Brain pericyte (primary cell): Measurements from ENCODE around the gene FEM1A.
"Not testable (repeated sequence)": the region's sequence is repeated elsewhere in the genome, so short reads cannot be mapped to it uniquely, and the experiment has no call there.

Source experiments
- DNase-seq: peaks from one replicate; pipeline ENCODE4 v3.0.0-alpha.2; 2012; ENCODE audit warnings: low read depth, low spot score

Gene FEM1A, protein sequence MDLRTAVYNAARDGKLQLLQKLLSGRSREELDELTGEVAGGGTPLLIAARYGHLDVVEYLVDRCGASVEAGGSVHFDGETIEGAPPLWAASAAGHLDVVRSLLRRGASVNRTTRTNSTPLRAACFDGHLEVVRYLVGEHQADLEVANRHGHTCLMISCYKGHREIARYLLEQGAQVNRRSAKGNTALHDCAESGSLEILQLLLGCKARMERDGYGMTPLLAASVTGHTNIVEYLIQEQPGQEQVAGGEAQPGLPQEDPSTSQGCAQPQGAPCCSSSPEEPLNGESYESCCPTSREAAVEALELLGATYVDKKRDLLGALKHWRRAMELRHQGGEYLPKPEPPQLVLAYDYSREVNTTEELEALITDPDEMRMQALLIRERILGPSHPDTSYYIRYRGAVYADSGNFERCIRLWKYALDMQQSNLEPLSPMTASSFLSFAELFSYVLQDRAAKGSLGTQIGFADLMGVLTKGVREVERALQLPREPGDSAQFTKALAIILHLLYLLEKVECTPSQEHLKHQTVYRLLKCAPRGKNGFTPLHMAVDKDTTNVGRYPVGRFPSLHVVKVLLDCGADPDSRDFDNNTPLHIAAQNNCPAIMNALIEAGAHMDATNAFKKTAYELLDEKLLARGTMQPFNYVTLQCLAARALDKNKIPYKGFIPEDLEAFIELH

DNA sequence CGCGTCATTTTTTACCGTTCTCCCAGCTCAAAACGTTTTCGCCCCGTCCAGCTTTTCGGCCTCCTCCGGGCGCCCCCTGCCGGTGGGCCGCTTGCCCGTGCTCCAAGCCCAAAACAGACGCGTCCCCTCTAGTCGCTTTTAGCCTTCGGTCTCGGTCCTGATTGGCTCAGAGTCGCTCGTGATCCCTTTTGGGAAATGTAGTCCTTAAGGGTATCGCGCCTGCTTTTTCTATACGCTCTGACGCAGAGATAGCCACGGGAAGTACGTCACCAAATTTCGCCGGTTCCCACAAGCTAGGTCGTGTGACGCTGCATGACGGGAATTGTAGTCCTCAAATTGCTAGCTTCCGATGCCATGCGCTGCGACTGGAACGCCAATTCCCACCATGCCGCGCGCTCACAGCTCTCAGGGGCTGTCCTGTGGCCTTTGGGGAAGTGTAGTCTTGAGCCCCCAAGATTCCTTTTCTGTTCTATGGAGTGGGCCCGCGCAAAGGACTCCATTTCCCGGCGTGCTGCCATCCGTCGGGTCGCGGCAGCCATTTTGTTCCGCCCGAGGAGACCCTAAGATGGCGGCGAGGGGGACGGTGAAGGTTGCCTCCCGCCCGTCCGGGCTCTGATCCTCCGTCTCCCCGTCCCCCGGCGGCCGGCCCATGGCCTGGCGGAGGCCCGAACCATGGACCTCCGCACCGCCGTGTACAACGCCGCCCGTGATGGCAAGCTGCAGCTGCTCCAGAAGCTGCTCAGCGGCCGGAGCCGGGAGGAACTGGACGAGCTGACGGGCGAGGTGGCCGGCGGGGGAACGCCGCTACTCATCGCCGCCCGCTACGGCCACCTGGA, at the start of gene FEM1A:
FEM1A (plus strand) TSS at position 552 of the 836 bp plus-strand sequence; CDS start at position 673, 121 bp downstream.
- DNase-seq, result peak; percentile 100

DNA sequence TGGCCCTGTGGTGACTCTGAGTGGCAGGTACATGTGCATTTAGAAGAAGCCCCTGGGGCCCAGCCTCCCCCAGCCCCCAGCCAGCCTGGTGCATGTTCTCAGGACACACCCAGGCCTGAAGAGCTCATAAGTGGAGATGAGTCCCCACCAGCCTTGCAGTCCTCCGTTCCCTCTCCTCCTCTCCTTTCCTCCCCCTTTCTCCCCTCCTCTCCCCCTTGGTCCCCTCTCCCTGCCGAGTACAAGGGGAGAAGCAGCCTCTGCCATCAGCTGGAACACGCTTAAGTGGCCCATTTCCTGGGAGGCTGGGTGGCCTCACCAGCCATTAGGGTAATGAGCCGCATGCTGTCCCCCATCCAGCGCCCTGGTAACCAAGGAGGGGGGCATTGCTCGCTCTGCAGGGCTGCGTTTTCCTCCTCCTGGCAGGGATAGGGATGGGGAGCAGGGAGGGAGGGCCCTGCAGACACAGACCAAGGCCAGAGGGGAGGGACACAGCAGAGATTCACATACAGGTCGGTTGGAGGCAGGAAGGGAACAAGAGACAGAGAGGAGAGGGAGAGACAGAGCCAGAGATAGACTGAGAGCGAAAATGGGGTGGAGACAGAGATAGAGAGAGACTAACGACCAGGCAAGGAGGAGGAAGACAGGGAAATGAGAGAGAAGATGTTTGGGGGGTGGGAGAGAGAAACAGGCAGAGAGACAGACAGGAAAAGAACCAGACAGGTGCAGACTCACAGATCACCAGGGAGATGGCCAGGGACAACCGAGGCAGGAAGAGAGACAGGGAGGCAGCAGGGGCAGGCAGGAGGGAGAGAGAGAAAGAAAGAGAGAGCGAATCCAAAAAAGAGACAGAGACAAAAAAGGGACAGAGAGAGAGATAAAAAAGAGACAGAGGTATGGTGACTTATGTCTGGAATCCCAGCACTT, 48.5 kb upstream of the FEM1A start:
- DNase-seq, result no peak

DNA sequence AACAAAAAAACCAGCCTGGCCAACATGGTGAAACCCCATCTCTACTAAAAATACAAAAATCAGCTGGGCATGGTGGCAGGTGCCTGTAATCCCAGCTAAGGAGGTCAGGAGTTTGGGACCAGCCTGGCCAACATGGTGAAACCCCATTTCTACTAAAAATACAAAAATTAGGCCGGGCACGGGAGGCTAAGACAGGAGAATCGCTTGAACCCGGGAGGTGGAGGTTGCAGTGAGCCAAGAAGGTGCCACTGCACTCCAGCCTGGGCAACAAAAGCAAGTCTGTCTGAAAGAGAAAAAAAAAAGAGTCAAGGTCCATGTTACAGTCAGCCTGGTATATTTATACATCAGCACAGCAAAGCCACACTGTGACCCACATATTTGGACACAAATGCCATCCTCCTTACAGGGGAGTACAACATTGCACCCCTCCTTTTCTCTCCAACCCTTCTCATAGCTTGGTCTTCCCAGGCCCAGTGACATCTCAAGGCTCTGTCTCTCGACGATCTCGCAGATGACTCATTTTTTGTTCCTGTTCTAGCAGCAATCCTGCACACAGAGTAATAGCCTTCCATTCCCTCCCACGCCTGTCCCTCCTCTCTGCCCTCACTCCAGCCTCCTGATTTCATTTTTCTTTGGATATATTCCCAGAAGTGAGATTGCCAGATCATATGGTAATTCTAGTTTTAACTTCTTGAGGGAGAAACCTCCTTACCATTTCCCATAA, 46.9 kb upstream of the FEM1A start:
- no peak for DNase-seq

DNA sequence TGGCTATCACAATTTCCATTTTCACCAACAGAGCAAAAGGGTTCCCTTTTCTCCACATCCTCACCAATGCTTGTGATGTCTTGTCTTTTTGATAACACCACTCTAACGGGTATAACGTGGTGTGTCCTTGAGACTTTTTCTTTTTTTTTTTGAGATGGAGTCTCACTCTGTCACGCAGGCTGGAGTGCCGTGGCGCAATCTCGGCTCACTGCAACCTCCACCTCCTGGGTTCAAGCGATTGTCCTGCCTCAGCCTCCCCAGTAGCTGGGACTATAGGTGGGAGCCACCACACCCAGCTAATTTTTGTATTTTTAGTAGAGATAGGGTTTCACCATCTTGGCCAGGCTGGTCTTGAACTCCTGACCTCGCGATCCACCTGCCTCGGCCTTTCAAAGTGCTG, 46.4 kb upstream of the FEM1A start:
- not testable (repeated sequence) for DNase-seq

DNA sequence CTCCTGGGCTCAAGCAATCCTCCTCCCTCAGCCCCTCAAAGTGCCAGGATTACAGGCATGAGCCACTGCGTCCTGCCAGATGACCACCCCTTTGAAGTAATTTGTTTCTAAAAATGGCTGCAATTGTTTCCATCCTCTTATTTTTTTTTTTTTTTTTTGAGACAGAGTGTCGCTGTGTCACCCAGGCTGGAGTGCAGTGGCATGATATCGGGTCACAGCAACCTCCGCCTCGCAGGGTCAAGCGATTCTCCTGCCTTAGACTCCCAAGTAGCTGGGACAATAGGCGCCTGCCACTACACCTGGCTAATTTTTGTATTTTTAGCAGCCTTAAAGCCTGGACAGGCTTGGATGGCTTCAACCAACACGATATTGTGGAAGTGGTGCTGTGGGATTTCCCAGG, 45.5 kb upstream of the FEM1A start:
- DNase-seq, result no peak

DNA sequence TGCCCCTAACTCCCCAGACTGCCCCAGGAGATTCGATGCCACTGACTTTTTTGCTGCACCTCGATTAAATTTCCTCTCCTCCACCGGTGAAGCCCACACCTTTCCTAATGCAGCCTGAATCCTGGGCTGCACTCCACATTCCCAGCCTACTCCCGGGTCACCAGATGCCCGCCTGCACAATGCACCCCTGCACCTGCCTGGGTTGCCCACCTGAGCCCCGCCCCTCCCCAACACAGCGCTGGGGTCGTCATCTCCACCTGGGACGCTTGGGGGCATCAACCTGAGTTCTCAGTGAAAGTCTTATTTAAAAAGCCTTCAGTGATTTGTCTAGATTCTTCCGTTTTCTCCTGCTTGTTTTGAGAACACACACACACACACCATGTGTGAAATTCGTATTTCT, 43.3 kb upstream of the FEM1A start:
- DNase-seq, result no peak

DNA sequence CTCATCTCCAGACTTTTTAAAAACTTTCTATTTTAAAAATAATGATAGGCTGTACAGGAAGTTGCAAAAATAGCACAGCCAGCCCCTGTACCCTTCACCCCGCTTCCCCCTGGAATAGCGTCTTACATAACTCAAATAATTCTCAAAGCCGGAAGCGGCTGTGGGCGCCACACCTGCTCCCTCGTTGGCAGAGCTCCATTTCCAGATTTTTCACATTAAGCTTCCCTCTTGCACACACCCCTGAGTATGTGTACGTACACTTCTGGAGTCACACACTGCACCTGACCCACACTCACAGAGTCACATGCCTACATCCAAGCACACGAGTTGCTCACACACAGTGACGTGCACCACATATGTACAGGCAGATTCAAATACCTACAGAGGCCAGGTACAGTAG, 42.9 kb upstream of the FEM1A start:
- DNase-seq, result no peak

DNA sequence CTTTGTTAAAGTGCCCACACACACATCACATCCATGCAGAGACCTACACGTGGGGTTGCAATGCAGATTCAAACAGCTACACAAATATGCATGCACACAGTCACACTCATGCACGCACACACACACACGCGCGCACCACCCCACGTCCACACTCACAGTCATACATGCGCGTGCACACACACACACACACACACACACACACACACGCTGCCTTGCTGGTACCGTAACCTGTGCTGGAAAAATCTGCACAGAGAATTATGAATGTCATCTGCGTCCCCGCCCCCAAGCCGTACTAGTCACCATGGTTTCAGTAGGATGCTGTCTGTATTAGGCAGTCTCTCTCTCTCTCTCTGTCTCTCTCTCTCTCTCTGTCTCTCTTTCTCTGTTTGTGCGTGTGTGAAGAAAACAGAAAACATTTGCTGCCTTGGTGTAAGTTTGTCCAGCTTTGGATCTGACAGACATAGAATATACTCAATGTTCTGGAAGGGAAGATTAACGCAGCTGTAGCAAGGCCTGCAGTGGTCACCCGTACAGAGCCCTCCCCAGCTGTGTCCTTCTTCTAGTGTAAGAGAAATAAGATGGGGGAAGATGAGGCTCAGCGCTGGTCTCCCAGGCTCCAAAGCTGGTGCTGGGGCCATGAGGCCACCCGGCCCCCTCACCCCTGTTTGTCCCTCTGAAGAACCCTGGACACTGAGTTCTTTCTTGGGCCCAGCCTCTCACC, 41.5 kb upstream of the FEM1A start:
- no peak for DNase-seq

DNA sequence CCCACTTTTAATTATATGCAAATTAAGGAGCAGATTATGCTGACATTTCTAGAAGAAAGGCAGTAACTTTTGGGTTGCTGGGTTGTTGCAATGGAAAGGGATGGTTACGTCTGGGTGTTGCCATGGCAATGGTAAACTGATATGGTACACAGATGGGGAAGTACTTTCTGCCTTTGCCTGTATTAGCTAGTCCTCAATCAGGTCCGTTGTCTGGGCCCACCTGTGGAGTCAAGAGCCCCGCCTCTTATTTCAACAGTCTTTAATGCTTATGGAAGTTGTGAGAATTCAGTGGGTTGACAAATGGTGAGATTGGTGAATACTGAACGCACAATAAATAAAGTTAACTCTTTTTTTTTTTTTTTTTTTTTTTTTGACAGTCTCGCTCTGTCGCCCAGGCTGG, 37.3 kb upstream of the FEM1A start:
- no peak for DNase-seq

DNA sequence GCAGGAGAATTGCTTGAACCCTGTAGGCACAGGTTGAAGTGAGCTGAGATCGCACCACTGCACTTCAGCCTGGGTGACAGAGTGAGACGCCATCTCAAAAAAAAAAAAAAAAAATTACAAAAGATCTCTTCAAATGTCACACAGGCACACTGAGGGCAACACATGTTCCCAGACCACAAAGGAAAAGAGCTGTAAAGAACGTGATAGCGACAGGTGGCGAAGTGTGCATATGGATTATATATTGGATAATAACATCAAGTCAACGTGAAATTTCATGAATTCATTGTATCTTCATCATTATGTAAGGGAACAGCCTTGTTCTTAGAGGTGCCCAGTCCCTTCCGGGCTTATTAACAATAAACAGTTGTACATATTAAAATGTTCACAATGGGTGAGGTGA, 36.1 kb upstream of the FEM1A start:
- no peak for DNase-seq

DNA sequence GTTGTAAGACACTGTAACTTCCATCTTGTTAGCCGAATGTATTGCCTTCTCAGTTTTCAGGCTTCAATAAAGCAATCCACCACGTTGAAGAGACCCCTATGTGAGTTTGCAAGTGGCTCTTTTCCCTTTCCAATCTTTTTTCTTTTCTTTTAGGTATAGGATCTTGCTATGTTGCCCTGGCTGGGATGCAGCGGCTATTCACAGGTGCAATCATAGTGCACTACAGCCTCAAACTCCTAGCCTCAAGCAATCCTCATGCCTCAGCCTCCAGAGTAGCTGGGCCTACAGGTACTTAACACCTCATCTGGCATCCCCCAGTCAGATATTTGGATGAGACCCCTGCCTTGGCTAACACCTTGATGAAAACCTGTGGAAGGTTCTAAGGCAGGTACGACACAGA, 33.5 kb upstream of the FEM1A start:
- no peak for DNase-seq

DNA sequence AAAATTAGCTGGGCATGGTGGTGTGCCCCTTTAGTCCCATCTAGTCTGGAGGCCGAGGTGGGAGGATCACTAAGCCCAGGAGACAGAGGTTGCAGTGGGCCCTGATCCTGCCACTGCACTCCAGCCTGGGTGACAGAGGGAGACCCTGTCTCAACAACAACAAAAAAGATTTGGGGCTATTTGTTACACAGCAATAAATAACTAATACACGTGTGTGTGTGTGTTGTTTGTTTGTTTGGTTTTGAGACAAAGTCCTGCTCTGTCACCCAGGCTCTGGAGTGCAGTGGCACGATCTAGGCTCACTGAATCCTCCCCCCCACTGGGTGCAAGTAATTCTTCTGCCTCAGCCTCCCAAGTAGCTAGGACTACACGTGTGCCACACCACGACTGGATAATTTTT, 32.9 kb upstream of the FEM1A start:
- DNase-seq, result no peak

DNA sequence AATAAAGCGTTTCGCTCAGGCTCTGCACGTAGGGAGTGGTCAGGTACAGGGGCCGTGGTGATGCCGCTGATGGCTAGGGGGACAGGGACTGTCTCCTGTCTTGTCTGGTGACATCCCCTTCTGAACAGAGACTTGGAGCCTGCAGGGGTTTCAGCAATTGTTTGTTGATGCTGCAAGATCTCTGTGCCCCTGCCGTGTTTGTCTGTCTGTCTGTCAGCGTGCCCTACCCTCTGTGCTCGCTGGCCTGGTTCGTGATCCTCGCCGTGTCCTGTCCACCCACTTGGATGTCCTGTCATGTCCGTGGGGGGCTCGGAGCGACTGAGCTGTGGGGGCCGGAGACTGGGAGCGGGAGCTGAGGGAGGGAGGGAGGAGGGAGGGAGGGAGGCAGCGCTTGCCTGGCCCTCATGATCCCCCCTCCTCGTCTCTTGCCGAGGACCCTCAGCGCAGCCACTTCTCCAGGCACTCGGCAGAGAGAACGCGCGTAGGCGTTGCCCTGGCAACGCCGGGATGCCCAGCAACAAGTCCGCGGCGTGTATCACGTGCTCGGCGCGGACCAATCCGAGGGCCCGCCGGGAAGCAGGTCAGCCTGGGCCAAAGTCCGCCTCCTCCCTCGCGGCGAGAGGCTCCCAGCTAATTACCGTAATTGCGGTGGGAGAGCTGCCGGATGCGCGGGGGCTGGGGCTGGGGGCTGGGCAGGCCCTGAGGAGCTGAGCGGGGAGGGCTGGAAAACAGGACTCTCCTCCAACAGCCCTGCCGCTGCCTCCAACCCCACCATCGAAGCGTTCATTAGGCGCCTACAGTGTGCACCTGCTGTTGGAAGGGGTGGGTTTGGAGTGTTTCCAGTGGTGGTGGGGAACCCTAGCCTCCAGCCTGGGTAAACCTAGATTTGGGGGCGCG, 31.9 kb upstream of the FEM1A start:
- DNase-seq, result peak; percentile 13

DNA sequence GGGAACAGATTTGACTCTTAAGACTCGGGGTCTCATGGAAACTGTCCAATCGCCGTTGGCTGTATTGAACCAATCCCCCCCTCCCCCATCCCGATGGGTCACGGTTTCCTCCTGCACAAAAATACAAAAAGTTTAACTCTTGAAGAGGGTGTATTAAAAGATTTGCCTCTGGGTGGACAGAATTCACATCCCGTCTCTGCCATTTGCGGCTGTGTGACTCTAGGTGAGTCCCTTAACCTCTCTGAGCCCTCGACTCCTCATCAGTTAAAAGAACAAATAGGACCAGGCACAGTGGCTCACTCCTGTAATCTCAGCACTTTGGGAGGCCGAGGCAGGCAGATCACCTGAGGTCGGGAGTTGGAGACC, 31.3 kb upstream of the FEM1A start:
- DNase-seq, result no peak

DNA sequence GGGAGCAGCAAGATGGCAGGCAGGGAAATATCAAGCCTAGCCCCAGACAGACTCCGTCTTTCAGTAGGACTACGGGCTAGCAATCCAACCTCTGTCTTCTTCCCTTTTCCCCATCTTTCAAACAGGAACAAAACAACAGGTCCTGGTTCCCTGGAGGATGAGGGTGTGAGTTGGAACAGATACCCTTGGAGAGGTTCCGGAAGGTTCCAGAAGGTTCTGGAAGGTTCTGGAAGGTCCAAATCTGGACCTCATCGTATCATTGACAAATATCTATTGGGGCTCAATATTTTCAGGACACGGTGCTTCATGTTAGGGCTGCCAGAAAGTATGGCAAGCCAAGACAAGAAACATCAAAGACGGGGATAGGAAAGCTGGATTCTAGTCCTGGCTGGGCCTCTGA, 28.5 kb upstream of the FEM1A start:
- DNase-seq, result no peak

DNA sequence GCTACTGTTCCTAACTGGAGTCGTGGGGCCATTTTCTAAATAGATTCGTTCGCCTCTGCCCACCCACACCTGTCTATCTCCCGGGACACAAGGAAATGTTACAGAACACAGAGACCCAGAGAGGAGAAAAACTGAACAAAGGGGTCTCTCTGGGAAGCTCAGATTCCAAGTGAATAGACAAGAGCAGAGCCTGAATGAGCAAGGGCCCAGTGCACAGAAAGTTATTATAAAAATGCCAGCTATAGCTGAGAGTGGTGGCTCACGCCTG, 27.2 kb upstream of the FEM1A start:
- DNase-seq, result no peak

DNA sequence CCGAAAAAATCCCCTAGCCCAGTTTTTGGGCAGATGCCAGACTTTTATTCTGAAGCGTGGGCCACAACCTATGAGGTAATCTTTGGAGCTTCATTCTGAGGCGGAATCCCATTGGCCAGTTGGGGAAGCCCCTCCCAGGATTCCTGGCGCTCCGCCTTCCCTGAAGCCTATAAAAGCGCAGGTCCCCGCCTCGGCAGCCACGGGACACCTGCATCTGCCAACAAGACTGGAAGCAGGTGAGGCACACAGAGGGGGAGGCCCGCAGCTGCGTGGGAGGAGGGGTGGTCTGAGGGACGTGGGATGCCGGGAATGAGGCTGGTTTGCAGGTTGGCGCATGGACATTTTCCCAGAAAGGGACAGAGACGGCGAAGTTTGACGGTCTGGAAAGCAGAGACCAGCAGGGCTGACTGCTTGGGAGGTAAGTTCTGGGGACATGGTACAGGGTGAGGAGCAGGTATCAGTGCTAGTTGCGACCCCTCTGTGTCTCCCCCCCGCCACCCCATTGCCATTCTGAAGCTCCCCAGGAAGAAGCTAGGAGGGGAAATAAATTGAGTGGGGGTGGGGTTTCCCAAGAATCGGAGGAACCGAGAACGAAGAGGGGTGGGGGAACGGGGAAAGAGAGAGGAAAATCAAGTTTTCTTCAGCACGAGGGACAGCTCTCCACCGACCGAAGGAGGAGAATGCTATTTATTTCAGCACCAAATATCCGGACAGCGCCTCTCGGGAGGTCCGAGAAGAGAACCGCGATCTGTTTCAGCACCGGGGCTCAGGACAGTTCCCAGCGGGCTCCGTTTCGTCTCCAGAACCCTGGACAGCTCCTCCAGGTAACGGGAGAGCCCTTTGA, 22.4 kb upstream of the FEM1A start:
- peak; percentile 54 for DNase-seq

DNA sequence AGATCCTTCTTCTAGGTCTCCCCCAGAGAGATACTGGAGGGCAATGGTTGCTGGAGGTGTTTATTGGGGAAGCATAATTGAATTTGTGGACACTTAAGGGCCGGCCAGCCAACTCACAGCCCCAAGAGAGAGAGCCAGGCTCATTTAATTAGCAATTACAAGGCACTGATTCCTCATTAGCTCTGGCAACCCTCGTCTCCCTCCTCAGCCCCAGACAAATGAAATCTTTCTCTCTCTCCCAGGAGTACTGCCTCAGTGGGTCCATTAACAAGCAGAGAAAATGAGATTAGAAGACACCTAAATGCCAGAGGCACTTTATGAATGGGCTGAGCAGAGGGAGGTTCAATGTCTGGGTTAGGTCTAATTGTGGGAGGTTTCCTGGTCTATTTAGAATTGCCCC, 19.0 kb upstream of the FEM1A start:
- no peak for DNase-seq
